AG04449 (cell line): ENCODE measurements around the gene OOSP3.
"Not testable (repeated sequence)": the region's sequence is repeated elsewhere in the genome, so short reads cannot be mapped to it uniquely, and the experiment has no call there.

Experiments
- CTCF ChIA-PET: fragments of 350-600 bp; formaldehyde crosslinking; extraction: SDS; loops from one replicate; lab custom pipeline; 2021; ENCODE audit warnings: antibody characterized with exemption; lab: Yijun Ruan, JAX
- POLR2A ChIA-PET: fragments of 400-600, 350-600 bp; formaldehyde crosslinking; extraction: SDS; loops from one replicate; lab custom pipeline; 2020; ENCODE audit warnings: antibody characterized with exemption, inconsistent platforms; lab: Yijun Ruan, JAX
- DNase-seq: peaks from one replicate; pipeline ENCODE4 v3.0.0-alpha.2; 2010; ENCODE audit warnings: low read depth, low spot score
- H3K4me3 ChIP-seq: 2 replicates; pipeline ENCODE4 v1.5.1; 2011; ENCODE audit warnings: low read depth, mild to moderate bottlenecking, control low read depth, low read length
- TF ChIP-seq, protein P1 (sequence below): IDR thresholded peaks from one replicate; pipeline ENCODE4 v1.5.1; 2011; ENCODE audit warnings: mild to moderate bottlenecking, moderate library complexity, low read length, control low read depth, inconsistent platforms; ENCODE audit not compliant: insufficient read depth; ENCODE audit errors: missing control alignments

Gene OOSP3

GRCh38 chr11:59883597-59883996, 5.0 kb downstream of the OOSP3 start:
- ChIA-PET CTCF (no interaction called here), POLR2A (no interaction called here)
- no peak for DNase-seq
- no peak overlapping the region for H3K4me3 ChIP-seq
- TF ChIP-seq, protein P1, sequence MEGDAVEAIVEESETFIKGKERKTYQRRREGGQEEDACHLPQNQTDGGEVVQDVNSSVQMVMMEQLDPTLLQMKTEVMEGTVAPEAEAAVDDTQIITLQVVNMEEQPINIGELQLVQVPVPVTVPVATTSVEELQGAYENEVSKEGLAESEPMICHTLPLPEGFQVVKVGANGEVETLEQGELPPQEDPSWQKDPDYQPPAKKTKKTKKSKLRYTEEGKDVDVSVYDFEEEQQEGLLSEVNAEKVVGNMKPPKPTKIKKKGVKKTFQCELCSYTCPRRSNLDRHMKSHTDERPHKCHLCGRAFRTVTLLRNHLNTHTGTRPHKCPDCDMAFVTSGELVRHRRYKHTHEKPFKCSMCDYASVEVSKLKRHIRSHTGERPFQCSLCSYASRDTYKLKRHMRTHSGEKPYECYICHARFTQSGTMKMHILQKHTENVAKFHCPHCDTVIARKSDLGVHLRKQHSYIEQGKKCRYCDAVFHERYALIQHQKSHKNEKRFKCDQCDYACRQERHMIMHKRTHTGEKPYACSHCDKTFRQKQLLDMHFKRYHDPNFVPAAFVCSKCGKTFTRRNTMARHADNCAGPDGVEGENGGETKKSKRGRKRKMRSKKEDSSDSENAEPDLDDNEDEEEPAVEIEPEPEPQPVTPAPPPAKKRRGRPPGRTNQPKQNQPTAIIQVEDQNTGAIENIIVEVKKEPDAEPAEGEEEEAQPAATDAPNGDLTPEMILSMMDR, result no peak

- H3K4me3 ChIP-seq, CTCF ChIA-PET, POLR2A ChIA-PET, DNase-seq: not testable (repeated sequence)
These were observed 8.6 kb downstream of the OOSP3 start for GRCh38 chr11:59887156-59887555.

GRCh38 chr11:59891781-59892181, 13.2 kb downstream of the OOSP3 start:
- ChIA-PET CTCF (no interaction called here), POLR2A (no interaction called here)
- no peak for DNase-seq
- no peak overlapping the region for H3K4me3 ChIP-seq
- TF ChIP-seq, protein P1, result no peak

DNA sequence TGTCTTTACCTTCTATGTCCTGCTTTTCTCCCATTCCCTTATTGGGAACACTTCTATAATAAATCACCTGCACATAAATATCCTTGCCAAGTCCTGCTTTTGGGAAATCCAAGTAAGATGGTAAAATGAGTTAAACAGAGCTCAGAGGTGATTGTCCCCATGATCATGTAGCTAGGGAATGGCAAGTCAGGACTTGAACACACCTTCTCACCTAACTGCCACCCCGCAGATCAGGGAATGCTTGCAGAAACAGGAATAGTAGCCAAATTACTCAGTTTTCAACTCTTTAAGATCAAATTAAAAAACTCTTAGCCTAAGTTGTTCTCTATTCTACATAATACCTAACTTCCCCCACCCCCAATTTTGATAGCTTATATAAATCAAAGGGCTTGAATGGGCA, 16.0 kb downstream of the OOSP3 start:
- ChIA-PET POLR2A (no interaction called here), CTCF (no interaction called here)
- no peak for DNase-seq
- H3K4me3 ChIP-seq, result no peak overlapping the region
- TF ChIP-seq, protein P1, result no peak

DNA sequence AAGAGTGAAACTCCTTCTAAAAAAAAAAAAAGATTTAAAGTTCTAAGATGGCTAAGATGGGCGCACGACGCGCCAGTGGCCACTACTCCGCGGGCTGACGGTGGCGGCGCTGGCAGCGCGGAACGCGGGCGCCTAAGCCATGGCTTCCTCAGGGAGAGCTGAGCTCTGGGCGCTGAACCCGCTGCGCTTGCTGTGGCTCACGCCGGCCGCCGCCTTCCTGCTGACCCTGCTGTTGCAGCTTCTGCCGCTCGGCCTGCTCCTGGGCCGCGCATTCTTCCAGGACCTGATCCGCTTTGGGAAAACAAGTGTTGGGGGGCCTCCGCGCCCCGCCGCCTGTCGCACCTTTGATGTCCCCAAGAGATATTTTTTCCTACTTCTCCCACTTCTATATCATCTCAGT, 19.5 kb downstream of the OOSP3 start:
- no peak overlapping the region for H3K4me3 ChIP-seq
- DNase-seq, result no peak
- POLR2A ChIA-PET, result no interaction called here
- CTCF ChIA-PET, result no interaction called here
- TF ChIP-seq, protein P1, result no peak

- no peak for DNase-seq
- ChIA-PET POLR2A (no interaction called here), CTCF (no interaction called here)
- H3K4me3 ChIP-seq, result no peak overlapping the region
- TF ChIP-seq, protein P1, result no peak
These were observed 20.1 kb downstream of the OOSP3 start for GRCh38 chr11:59898650-59899049.

DNA sequence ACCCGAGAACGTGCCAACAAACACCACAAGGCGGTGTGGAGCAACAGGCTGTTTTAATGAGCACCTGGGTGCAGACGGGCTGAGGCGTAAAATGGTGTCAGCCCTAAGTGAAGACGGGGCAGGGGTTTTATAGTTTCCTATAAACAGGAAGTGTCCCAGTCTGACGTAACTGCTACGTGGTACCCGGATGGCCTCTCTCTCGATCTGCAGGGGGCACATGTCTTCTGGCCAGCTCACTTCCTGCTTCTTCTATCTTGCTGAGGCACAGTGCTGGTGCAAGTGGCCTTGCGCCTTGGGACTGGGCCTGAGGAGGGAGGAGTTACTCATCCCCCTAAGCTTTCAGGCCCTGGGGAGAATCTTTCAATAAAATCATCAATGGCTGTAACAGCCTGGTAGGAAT, 20.9 kb downstream of the OOSP3 start:
- H3K4me3 ChIP-seq, result no peak overlapping the region
- CTCF ChIA-PET, result no interaction called here
- DNase-seq, result no peak
- TF ChIP-seq, protein P1, result no peak
- POLR2A ChIA-PET, result no interaction called here
